GM04503 (cell line): ENCODE results near the gene LZTS2.
"Not testable (repeated sequence)": the region's sequence is repeated elsewhere in the genome, so short reads cannot be mapped to it uniquely, and the experiment has no call there.

Experiments used
- DNase-seq: peaks from one replicate; pipeline ENCODE4 v3.0.0-alpha.2; 2012; ENCODE audit warnings: low read depth

The LZTS2 gene

DNA sequence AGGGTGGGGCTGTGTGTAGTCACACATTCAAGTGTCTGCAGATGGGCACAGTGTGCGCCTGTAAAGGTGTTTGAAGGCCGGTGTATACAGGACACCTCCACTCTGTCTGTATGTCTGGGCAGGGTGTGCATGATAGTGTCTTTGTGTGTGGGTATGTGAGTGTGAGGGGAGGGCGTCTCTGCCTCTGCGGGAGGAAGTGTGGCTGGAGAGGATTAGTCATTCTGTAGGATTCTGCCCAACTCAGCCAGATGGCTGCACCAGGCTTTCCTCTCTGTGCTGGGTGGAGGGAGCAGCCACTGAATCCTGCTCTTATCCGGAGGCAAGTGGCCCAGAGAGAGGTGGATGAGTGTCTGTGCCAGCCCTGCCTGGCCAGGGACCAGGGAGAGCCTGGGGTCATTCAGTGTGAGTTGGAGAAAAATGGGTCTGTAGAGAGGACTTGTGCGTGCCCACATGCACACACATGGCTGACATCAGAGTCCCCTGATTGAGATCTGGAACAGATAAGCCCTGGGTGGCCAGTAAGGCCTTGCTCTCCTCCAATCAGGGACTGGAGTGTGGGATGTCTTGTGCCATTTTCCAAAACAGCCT, 33.1 kb downstream of the LZTS2 start:
- peak; percentile 72 for DNase-seq

DNA sequence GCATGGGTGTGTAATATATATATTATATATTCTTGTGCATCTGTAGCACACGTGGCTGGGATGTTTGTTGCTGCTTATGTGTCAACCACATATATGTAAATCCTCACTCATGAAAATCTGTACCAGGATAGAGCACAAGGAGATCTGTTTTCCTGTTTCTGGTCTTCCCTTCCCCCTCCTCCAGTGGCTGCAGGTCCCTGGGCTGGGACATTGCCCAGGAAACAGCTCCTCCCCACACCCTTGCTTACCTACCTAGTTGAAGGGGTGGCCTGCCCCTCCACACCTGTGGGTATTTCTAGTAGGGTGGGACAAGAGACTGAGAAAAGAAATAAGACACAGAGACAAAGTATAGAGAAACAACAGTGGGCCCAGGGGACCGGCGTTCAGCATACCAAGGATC, 33.7 kb downstream of the LZTS2 start:
- no peak for DNase-seq

DNA sequence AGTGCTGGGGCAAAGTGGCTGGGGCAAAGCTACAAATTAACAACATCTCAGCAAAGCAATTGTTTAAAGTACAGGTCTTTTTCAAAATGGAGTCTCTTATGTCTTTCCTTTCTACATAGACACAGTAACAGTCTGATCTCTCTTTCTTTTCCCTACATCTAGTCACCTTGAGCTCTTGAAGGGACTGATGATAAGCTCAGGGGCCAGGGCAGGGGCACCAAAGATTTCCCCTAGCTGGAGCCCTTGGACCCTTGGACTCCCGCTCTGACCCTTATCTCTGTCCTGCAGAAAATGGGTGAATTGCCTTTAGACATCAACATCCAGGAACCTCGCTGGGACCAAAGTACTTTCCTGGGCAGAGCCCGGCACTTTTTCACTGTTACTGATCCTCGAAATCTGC, 34.8 kb downstream of the LZTS2 start:
- DNase-seq: not testable (repeated sequence)

DNA sequence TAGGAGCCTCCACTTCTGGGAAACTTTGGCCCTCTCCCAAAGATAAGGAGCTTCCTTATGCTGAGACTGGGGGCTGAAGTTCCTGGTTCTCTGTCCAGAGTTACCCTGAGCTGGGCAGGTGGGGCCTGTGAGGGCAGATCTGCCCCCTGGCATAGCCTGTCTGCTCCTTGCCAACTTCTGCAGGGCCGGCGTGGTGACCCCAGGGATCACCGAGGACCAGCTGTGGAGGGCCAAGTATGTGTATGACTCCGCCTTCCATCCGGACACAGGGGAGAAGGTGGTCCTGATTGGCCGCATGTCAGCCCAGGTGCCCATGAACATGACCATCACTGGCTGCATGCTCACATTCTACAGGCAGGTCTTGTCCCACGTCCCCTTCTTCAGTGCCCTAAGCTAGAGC, 35.7 kb downstream of the LZTS2 start:
- no peak for DNase-seq

DNA sequence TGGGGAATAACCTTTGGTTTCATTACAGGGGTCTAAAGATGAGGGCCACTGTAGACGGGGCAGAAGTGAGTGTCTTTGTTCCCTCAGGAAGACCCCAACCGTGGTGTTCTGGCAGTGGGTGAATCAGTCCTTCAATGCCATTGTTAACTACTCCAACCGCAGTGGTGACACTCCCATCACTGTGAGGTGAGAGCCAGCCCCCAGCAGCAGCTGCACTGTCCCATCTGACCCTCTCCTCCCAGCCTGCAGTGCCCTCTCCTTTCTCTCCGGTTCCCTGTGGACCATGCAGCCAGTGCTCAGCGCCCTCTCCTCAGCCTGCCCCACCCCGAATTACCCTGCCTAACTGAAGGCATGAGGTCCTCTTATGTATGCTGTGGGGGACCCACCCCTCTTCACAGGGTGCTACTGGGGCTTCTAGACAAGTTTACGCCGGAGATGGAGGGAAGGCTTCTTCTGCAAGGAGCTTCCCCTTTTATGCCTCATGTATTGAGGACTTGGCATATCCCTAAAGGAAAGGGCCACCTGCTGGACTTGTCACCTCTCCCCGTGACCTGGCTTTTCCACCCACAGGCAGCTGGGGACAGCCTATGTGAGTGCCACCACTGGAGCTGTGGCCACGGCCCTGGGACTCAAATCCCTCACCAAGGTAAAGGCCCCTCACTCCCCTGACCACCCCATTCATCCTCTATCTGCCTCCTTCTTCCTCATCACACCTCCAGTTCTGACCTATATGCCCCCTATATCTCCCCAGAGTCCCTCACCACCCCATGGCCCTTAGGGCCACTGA, 36.5 kb downstream of the LZTS2 start:
- DNase-seq: no peak

DNA sequence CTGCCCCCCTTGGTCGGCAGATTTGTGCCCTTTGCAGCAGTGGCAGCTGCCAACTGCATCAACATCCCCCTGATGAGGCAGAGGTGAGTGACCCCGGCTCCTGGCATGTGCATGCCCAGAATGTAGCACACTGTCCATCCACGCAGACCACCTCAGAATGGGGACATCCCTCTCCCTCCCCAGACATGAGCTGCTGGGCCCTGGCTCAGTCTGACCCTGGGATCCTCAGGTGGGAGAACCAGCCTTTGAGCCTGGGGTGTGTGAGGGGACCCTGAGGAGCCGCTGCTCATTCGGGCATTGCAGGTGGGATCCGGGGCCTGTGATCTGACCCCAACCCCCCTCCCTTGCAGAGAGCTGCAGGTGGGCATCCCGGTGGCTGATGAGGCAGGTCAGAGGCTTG, 37.1 kb downstream of the LZTS2 start:
- no peak for DNase-seq

DNA sequence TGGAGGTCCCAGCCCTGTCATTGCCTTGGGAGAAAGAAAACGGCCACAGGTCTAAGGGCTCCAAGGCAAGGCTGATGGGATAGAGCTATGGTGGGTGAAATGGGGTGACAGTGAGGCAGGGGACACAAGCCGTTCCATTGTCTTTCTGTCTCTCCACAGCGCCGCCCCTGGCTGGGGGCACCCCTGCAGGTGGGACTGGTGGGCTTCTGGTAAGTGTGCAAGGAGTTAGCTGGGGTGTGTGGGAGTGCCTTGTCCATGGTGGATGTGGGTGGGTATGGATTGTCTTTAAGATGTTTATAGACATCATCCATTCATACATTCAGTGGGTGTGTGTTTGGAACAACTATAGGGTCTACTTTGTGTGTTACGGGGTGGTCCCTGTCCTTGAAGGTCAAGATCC, 38.9 kb downstream of the LZTS2 start:
- no peak for DNase-seq

DNA sequence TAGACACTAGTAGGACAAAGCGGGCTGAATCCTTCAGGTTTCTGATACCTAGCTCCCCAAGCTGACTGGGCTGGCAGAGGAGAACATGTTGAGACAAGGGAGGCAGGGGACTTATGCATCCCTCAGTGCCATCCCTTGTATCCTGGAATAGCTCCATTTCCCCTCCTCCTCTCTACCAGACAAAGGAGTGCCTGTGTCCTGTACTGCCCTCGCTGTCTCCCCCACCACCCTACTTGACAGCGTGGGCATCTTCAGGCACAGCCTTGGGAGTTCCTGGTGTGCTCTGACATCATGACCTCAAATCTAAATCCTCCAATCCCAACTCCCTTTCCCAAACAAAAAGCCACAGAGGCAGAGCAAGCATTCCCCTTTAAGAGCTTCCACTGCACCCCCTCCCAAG, 40.5 kb downstream of the LZTS2 start:
- DNase-seq: no peak

DNA sequence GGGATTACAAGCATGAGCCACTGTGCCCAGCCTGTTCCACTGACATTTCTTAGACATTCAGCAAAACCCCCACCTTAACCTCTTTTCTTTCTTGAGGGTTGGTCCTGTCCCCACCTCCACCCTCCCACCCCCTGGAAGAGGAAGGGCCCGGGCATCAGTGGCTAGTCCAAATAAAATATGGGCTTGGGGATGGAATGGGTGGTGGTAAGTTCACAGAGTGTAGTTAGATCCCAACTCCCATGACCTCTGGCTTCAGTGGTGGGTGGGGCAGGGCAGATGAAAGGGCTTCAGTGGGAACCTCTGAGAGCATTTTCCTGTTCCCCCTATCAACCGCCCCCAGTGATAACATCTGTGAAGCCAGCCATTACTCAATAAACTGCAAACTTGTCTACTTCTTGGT, 41.2 kb downstream of the LZTS2 start:
- no peak for DNase-seq

DNA sequence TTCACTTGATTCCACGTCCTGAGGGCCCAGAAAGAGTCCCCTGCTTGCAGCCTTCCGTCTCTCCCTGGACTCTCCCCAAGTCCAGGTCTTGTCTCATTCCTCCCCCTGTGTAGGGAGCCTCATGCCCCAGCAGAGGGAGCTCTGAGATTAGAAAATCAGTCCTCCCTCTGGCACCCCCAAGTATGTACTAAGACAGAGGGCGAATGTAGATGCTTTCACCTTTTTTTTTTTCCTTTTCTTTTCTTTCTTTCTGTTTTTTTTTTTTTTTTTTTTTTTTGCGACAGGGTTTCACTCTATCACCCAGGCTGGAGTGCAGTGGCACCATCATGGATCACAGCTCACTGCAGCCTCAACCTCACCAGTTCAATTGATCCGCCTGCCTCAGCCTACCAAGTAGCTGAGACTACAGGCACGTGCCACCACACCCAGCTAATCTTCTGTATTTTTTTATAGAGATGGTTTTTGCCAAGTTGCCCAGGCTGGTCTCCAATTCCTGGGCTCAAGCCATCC, 41.7 kb downstream of the LZTS2 start:
- DNase-seq: no peak

DNA sequence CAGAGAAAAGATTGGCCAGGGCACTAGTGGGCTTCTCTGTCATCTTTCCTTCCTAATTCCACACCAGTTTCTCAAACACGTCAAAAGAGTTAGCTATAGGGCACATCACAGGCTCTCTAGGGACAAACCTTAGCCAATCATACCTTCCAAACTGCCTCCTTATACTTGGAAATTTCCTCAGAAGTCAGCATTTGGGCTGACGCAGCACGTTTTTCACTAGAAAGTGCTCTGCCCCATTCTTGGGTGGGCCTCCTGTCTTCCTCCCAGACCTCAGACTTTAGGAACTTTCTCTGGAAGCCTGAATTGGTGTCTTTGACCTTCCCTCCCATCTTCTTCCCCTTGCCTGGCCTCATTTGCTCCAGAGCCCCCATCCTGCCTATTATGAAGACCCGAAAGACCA, 42.5 kb downstream of the LZTS2 start:
- no peak for DNase-seq

DNA sequence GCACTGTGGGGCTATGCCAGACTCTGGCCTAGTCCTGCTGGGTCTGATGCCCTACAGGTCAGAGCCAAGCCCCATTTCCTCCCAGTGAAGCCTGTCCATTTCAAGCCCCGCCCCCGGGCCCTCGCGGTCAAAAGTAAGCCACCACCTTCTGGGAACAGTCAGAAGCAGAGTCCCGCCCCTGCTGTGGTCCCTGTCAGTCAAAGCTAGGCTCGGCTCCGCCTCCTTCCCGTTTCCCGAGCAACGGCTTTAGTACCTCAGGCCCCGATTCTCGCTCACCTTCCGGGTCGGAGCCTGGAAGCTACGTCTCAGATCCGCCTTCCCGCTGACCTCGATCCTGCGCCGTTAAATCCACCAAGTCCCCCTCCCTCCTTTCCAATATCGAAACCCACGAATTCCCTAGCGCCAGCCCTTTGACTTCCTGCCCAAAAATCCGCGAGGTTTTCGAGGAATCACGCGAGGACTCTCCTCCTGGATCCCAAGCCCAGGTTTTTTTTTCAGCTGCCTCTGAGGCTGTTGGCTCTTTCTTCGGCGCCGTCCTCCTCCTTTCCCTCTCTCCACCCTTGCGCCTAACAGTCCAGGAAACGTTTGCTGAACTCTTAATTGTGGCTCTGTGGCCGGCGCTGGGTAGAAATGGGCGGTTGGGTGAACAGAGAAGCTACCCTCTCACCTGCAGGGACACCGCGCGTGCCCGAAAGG, 43.2 kb downstream of the LZTS2 start:
- DNase-seq: peak; percentile 90

DNA sequence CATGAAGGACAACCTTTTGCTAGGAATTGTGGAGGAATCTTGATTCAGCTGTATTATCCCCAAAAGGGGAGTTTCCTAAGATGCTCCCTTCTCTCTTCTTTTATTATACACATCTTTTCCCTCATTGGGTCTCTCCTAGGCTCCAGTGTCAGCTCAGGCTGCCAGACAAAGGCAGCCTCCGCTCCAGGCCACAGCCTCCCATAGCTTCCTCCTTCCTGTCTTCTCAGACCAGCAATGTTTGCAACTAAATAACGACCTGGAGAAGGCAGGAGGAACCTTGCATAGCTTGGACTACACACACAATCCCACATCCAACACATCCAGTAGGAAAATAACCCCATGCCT, 43.7 kb downstream of the LZTS2 start:
- no peak for DNase-seq

DNA sequence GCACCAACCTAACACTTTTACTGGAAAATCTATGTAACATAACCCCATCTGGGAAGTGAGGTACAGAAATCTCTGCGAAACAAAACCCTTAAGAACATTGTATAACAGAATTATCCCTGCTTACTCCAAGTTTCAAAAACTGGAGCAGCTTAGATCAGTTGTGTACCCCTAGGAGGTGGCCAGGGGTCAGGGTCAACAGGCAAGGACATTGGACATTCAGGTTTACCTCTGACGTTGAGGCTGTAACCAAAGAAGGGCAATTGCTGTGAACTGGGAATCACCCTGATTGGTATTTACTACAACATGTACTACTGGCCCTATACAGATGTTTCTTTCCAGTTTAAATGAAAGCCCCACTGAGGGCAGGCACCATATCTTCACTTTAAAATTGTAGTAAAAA, 44.5 kb downstream of the LZTS2 start:
- no peak for DNase-seq

DNA sequence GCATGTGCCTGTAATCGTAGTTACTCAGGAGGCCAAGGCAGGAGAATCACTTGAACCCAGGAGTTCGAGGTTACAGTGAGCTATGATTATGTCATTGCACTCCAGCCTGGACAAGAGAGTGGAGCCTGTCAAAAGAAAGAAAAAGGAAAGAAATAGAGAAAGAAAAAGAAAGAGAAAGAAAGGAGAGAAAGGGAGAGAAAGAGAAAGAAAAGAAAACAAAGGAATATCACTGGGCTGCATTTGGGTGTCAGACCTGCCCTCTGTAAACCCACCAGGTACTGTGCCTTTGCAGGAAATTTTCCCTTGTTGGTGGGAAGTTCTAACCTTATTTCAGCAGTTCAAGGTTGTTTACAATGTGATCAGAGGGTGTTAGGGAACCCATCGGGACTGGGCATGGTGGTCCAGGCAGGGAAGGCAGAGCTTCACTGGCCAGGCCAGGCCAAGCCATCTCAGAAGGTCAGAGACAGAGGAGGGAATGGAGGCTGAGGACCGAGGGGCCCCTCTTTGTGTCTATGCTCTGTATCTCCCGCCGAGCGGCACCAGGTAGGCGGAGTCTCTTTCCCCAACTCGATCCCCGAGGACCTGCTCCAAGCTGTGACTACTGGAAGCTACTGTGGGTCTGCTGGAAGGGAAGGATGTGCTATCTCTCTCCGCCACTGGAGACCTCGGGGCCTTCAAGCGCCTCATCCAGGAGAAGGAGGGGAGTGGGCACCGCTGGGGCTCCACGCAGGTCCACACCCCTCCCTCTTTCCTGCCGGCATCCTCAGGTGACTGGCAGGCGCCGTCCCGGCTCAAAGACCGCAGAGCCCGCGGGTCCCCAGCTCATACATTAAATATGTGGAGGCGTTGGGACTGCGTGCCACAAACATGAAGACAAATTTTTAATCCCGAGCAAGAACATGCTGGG, 47.0 kb downstream of the LZTS2 start:
- no peak for DNase-seq

DNA sequence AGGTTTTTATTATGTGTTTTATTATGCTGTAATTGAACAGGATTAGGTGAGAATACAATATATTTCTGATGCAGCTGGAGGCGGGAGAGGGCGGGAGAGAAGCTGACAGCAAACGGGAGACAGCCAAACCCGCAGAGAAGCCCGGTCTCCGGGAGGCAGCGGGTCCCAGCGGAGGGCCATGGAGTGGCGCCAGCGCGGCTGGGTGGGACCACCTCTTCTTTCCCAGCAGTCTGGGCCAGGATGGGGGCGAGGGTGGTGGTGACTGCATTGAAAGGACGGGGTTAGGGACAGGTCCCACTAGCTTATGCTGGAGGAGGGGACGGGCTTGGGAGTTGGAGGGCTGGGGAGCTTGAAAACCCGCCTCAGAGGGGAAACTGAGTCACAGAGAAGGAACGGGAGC, 47.7 kb downstream of the LZTS2 start:
- no peak for DNase-seq

DNA sequence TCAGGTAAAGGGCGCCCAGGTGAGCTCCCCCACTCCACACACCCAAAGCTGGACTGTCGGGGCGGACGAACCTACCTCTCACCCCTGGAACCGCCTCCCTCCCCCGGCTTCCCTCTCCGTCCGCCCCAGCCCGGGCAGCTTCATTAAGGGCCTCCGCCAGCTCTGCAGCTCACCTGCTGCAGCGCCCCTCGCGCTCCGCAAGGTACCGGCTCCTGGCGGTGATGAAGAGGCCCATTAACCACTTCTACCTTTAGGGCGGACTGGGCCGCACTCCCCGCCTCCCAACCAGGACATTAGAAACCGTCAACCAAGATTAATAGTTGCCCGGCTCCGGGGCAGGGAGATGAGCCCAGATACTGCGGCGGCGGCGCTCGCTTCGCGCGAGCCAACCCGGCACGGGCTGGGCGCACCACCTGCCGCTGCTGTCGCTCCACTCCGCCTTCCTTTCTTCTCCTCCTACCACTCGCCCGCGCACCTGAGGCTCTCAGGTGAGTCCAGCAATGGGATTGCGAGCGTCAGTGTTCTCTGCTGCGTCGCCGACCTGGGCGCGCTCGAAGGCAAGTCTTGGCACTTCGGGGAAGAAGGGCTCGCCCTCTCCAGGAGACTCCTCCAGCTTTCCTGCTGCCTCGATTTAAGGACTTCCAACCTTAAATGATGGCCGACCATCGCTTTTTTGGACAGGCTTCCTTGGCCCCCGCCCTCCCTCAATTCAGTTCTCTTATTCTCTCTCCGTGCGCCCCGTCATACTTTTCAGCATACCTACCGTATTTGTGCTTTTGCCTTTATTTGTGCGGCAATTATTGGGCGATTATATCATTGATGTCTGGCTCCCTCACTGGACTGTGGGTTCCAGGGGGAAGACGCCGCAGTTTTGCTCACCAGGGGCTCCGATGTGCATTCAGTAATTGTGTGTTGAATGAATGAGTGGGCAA, 48.6 kb downstream of the LZTS2 start:
- DNase-seq: no peak

DNA sequence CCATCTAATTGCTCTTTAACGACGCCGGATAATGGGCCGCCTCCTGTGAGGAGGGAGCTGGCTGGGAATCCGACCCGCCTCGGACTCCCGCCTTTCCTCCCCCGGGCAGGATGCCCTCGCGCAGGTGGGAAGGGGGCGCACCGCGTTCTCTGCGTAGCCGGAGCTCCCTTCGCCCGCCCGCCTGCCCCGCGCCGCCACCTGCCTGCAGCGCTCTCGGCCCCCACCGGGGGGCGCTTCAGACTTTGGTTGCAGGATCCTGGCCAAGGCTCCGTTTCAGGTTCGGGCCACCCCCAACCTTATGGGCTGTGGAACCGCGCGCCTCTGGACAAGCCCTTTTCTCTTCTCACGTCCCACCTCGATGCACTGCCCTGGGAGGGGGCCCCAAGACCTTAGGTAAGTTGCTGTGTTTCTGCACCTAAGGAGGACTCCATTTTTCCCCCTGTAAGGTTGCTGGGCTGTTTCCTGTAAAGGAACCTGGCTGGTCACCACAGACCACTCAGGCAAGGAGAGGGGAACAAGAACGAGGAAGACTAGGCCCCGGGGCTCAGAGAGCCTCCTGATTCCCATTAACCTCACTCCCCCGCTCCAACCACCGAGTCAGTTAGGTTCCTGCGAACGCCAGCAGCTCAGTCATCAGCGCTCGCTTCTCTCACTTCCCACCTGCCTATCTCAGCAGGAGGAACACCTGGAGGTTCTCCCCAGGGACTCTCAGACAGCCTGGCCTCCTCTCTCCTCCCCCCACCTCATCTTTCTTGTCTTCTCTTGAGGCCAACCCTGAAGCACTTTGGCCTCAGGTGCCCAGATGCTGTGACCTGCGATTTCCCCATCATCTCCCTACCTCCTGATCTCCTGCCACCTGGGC, 50.8 kb downstream of the LZTS2 start:
- no peak for DNase-seq

DNA sequence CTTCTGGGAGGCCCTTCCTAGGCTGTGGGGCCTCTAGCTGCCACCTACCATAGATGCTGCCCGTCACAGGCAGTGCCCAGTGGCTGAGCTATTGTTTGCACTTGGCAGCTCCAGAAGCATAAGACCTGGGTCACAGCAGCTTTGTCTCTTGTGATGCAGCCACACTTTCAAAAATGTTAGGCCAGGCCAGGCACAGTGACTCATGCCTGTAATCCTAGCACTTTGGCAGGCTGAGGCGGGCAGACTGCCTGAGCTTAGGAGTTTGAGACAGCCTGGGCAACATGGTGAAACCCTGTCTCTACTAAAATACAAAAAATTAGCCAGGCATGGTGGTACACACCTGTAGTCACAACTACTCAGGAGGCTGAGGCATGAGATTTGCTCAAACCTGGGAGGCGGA, 52.7 kb downstream of the LZTS2 start:
- DNase-seq: no peak

DNA sequence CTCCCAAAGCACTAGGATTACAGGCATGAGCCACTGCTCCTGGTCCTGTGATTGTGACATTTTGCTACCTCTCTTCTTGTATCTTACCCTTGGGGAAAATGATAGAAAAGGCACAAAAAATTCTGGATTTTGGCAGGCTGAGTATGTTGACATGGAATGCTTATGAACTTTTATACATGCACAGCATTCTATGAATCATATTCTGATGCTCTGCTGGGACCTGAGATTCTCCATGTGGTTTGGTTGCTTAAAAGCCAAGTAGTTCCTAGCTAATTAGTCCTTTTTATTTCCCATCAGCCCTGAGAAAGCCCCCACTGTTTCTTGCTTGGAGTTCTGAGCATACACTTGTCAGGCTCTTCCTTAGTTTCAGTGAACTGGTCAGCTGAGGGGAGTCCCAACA, 53.9 kb downstream of the LZTS2 start:
- no peak for DNase-seq
